ENCODE results near the gene RPL3. TPM values are rescaled to one million over a fixed set of nuclear protein-coding genes. Genes with fewer than 3 reads are reported as not detected.

RPL3 gene
- 2,172 and 2,387 TPM in 2 replicates for total RNA-seq

GRCh38 chr22:39319284-39320022, at the start of gene RPL3:
Gene RPL3 (minus strand): TSS chr22:39319623. CDS start chr22:39319597, 26 bp downstream.

GRCh38 chr22:39349967-39350726, 30.7 kb upstream of the RPL3 start, which contains the start of gene SYNGR1:
Gene SYNGR1 (plus strand): TSS chr22:39349991. CDS start chr22:39350011, 20 bp downstream.

Other genes with a start within 250 kb of the RPL3 start
- 3.8 and 16.2 TPM in 2 replicates for gene APOBEC3G, start 242.3 kb downstream of the RPL3 start, total RNA-seq
- 0.98 TPM in 1 of 2 replicates, not detected in the other for gene APOBEC3H, start 222.4 kb downstream of the RPL3 start, total RNA-seq
- 8.2 and 9.5 TPM in 2 replicates for gene CBX7, start 166.9 kb downstream of the RPL3 start, total RNA-seq
- 0.33 and 0.40 TPM in 2 replicates for gene PDGFB, start 74.6 kb downstream of the RPL3 start, total RNA-seq
- 7.2 and 14.8 TPM in 2 replicates for gene SYNGR1, start 30.4 kb upstream of the RPL3 start, total RNA-seq
- 19.2 and 21.0 TPM in 2 replicates for gene TAB1, start 80.2 kb upstream of the RPL3 start, total RNA-seq
- gene MGAT3, start 137.4 kb upstream of the RPL3 start, total RNA-seq = 1.3 and 4.2 TPM in 2 replicates
- gene MIEF1, start 182.7 kb upstream of the RPL3 start, total RNA-seq = 23.5 and 24.1 TPM in 2 replicates
- gene ATF4, start 200.9 kb upstream of the RPL3 start, total RNA-seq = 213 and 214 TPM in 2 replicates
- 30.1 and 32.9 TPM in 2 replicates for gene RPS19BP1, start 213.1 kb upstream of the RPL3 start, total RNA-seq

Data from smooth muscle cell of the pulmonary artery (primary cell).